ENCODE measurements around the gene RARS2. TPM values are rescaled to one million over a fixed set of nuclear protein-coding genes. Genes with fewer than 3 reads are reported as not detected.

The RARS2 gene
- total and polyA plus RNA-seq, 2 experiments from 2014 or later, result 31.8 to 38.5 TPM

GRCh38 chr6:87544474-87544735, 45.4 kb downstream of the RARS2 start:
- Mint-ChIP-seq H3K36me3 (ENCODE audit: low read depth) (peaks cover 53% of the 10 kb centered on the region), H3K4me3 (no peak overlapping the region), H3K27me3 (ENCODE audit: insufficient read depth, low read depth, poor library complexity) (peaks cover 2% of the 10 kb centered on the region), H3K9me3 (peaks cover 18% of the 10 kb centered on the region), H3K27ac (no peak overlapping the region), H3K4me1 (no peaks in the 10 kb centered on the region)
- H2AFZ ChIP-seq, result no peak overlapping the region
- H3K4me1 ChIP-seq (ENCODE audit: insufficient read depth), result no peaks in the 10 kb centered on the region
- no peaks in the 10 kb centered on the region for H3K9me2 ChIP-seq (ENCODE audit: insufficient read depth)
- no peaks in the 10 kb centered on the region; the same call in 1 of the 2 replicates for H4K20me1 ChIP-seq (replicated peaks; ENCODE audit: insufficient read depth)
- ATAC-seq (no peak), DNase-seq (ENCODE audit: low spot score) (no peak)
- TF ChIP-seq, protein P1, sequence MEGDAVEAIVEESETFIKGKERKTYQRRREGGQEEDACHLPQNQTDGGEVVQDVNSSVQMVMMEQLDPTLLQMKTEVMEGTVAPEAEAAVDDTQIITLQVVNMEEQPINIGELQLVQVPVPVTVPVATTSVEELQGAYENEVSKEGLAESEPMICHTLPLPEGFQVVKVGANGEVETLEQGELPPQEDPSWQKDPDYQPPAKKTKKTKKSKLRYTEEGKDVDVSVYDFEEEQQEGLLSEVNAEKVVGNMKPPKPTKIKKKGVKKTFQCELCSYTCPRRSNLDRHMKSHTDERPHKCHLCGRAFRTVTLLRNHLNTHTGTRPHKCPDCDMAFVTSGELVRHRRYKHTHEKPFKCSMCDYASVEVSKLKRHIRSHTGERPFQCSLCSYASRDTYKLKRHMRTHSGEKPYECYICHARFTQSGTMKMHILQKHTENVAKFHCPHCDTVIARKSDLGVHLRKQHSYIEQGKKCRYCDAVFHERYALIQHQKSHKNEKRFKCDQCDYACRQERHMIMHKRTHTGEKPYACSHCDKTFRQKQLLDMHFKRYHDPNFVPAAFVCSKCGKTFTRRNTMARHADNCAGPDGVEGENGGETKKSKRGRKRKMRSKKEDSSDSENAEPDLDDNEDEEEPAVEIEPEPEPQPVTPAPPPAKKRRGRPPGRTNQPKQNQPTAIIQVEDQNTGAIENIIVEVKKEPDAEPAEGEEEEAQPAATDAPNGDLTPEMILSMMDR (conservative IDR thresholded peaks at IDR 0.05; ENCODE audit: low read depth in 2 of 2), result no peak
- TF ChIP-seq ZNF331 (CRISPR knock-in tag; IDR thresholded peaks at IDR 0.05; ENCODE audit: low read depth), result no peak
- TF ChIP-seq, protein P2, sequence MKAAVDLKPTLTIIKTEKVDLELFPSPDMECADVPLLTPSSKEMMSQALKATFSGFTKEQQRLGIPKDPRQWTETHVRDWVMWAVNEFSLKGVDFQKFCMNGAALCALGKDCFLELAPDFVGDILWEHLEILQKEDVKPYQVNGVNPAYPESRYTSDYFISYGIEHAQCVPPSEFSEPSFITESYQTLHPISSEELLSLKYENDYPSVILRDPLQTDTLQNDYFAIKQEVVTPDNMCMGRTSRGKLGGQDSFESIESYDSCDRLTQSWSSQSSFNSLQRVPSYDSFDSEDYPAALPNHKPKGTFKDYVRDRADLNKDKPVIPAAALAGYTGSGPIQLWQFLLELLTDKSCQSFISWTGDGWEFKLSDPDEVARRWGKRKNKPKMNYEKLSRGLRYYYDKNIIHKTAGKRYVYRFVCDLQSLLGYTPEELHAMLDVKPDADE (IDR thresholded peaks at IDR 0.05), result no peak
- no peak for TF ChIP-seq ZNF462 (CRISPR knock-in tag; IDR thresholded peaks at IDR 0.05)
- no peak for TF ChIP-seq EZH2phosphoT487 (IDR thresholded peaks at IDR 0.05; ENCODE audit: unreplicated experiment)
- no peak for TF ChIP-seq ZNF114 (CRISPR knock-in tag; IDR thresholded peaks at IDR 0.05)
- TF ChIP-seq REST (IDR thresholded peaks at IDR 0.05; ENCODE audit: unreplicated experiment), result no peak
- TF ChIP-seq POLR2AphosphoS5 (IDR thresholded peaks at IDR 0.05; ENCODE audit: low read depth), result no peak
- no peak overlapping the region for H3K27ac ChIP-seq (ENCODE audit: low read depth)
- H3K4me3 ChIP-seq, result no peak overlapping the region
- H3K27me3 ChIP-seq (ENCODE audit: insufficient read depth), result no peaks in the 10 kb centered on the region
- H3K4me2 ChIP-seq, result no peak overlapping the region
- no peaks in the 10 kb centered on the region for H3F3A ChIP-seq (replicated peaks; ENCODE audit: low read depth)
- H3K36me3 ChIP-seq (ENCODE audit: insufficient read depth), result peaks cover 29% of the 10 kb centered on the region
- H3K79me2 ChIP-seq (replicated peaks; ENCODE audit: insufficient read depth), result no peaks in the 10 kb centered on the region
